IMR-90 (cell line): ENCODE measurements around the gene ETV6. TPM values are rescaled to one million over a fixed set of nuclear protein-coding genes. Genes with fewer than 3 reads are reported as not detected.

Experiments used
- ATAC-seq: fragments of 200-7000 bp; cut with Tn5 transposase; 2 replicates; pipeline ENCODE4 v1.9.1; 2020; ENCODE audit warnings: low read depth, mild to moderate bottlenecking, moderate library complexity
- BruUV-seq: library from RNA; stranded (reverse); fragments of 400-500 nt; replicated peaks from 2 replicates; lab custom pipeline; 2021; lab: Mats Ljungman, UMichigan
- CTCF ChIA-PET: fragments of 300-600 bp; formaldehyde crosslinking; extraction: SDS; loops from one replicate; lab custom pipeline; 2021; ENCODE audit warnings: antibody characterized with exemption; lab: Yijun Ruan, JAX
- POLR2A ChIA-PET: fragments of 300-600 bp; sonication (Branson Sonifier 250); formaldehyde crosslinking; loops from one replicate; lab custom pipeline; 2022; ENCODE audit warnings: antibody characterized with exemption; ENCODE audit not compliant: unreplicated experiment; lab: Charles Lee
- DNase-seq: peaks from one replicate; pipeline ENCODE4 v3.0.0; 2013
- H2AFZ ChIP-seq: replicated peaks from 2 replicates; pipeline ENCODE3; 2013; ENCODE audit warnings: low read length, mild to moderate bottlenecking; ENCODE audit not compliant: poor library complexity
- H2AK5ac ChIP-seq: 2 replicates; pipeline ENCODE4 v1.6.1; 2013; ENCODE audit warnings: low read depth, low read length, inconsistent platforms
- H2AK9ac ChIP-seq: replicated peaks from 2 replicates; pipeline ENCODE3; 2013; ENCODE audit warnings: mild to moderate bottlenecking, low read depth, low read length, moderate library complexity; ENCODE audit not compliant: poor library complexity
- H2BK120ac ChIP-seq: 2 replicates; pipeline ENCODE4 v1.6.1; 2013; ENCODE audit warnings: low read depth, low read length, inconsistent platforms
- H2BK15ac ChIP-seq: 3 replicates; pipeline ENCODE4 v1.6.1; 2013; ENCODE audit warnings: low read depth, low read length, inconsistent platforms
- H2BK20ac ChIP-seq: 2 replicates; pipeline ENCODE4 v1.6.1; 2013; ENCODE audit warnings: low read depth, mild to moderate bottlenecking, inconsistent platforms, low read length, moderate library complexity
- H2BK5ac ChIP-seq: 2 replicates; pipeline ENCODE4 v1.6.1; 2013; ENCODE audit warnings: mild to moderate bottlenecking, low read depth, low read length, inconsistent platforms; ENCODE audit not compliant: poor library complexity, severe bottlenecking
- H3K14ac ChIP-seq: replicated peaks from 2 replicates; pipeline ENCODE4 v1.6.1; 2013; ENCODE audit warnings: low read depth, low read length, inconsistent platforms
- H3K18ac ChIP-seq: 2 replicates; pipeline ENCODE4 v1.6.1; 2013; ENCODE audit warnings: low read depth, low read length, control low read depth
- H3K23ac ChIP-seq: 2 replicates; pipeline ENCODE4 v1.6.1; 2013; ENCODE audit warnings: low read depth, low read length, inconsistent platforms
- H3K27ac ChIP-seq: 2 replicates; pipeline ENCODE4 v1.5.1; 2013; ENCODE audit warnings: mild to moderate bottlenecking, control low read depth, low read length; ENCODE audit not compliant: insufficient read depth
- H3K27me3 ChIP-seq: 2 replicates; pipeline ENCODE4 v1.6.1; 2013; ENCODE audit warnings: low read length; ENCODE audit not compliant: control insufficient read depth, insufficient read depth
- H3K36me3 ChIP-seq: 2 replicates; pipeline ENCODE4 v1.6.1; 2013; ENCODE audit warnings: low read length, mixed read lengths; ENCODE audit not compliant: control insufficient read depth, insufficient read depth
- H3K4ac ChIP-seq: 2 replicates; pipeline ENCODE4 v1.6.1; 2013; ENCODE audit warnings: low read depth, low read length, inconsistent platforms
- H3K4me1 ChIP-seq: 2 replicates; pipeline ENCODE4 v1.6.1; 2013; ENCODE audit warnings: low read length, mixed read lengths; ENCODE audit not compliant: control insufficient read depth, insufficient read depth
- H3K4me2 ChIP-seq: 2 replicates; pipeline ENCODE4 v1.6.1; 2013; ENCODE audit warnings: low read depth, mild to moderate bottlenecking, control low read depth, low read length, moderate library complexity
- H3K4me3 ChIP-seq: 2 replicates; pipeline ENCODE4 v1.5.1; 2013; ENCODE audit warnings: low read depth, mild to moderate bottlenecking, control low read depth, low read length, moderate library complexity; ENCODE audit not compliant: insufficient read depth
- H3K56ac ChIP-seq: 2 replicates; pipeline ENCODE4 v1.6.1; 2013; ENCODE audit warnings: low read length, inconsistent platforms; ENCODE audit not compliant: insufficient read depth; ENCODE audit errors: extremely low read depth
- H3K79me1 ChIP-seq, 2 experiments: 2 replicates each; pipeline ENCODE4 v1.6.1; 2013; ENCODE audit warnings: low read length in 2 of 2, inconsistent platforms in 1 of 2, low read depth in 1 of 2
- H3K9ac ChIP-seq: 2 replicates; pipeline ENCODE4 v1.6.1; 2013; ENCODE audit warnings: low read depth, low read length, control low read depth
- H3K9me1 ChIP-seq: 2 replicates; pipeline ENCODE4 v1.6.1; 2013; ENCODE audit warnings: low read length, inconsistent platforms; ENCODE audit not compliant: insufficient read depth
- H3K9me3 ChIP-seq: 2 replicates; pipeline ENCODE4 v1.6.1; 2013; ENCODE audit warnings: low read length; ENCODE audit not compliant: control insufficient read depth, insufficient read depth
- H4K20me1 ChIP-seq: 2 replicates; pipeline ENCODE4 v1.6.1; 2013; ENCODE audit warnings: low read length, inconsistent platforms; ENCODE audit not compliant: insufficient read depth
- H4K5ac ChIP-seq: 2 replicates; pipeline ENCODE4 v1.6.1; 2013; ENCODE audit warnings: mild to moderate bottlenecking, low read depth, low read length, control low read depth
- H4K8ac ChIP-seq, 2 experiments: 2 replicates each; pipeline ENCODE4 v1.6.1; 2013; ENCODE audit warnings: low read depth in 2 of 2, low read length in 2 of 2, control low read depth in 1 of 2, inconsistent platforms in 1 of 2
- H4K91ac ChIP-seq: 2 replicates; pipeline ENCODE4 v1.6.1; 2013; ENCODE audit warnings: low read depth, low read length, inconsistent platforms; ENCODE audit not compliant: insufficient read depth
- FOS ChIP-seq: fragments of 150-350 bp; IDR thresholded peaks from 2 replicates; pipeline ENCODE4 v1.6.1; 2016; ENCODE audit warnings: low read depth, low read length
- MAFK ChIP-seq: IDR thresholded peaks from 2 replicates; pipeline ENCODE4 v1.6.1; 2012; ENCODE audit warnings: low read depth, low read length, improper control_type of control experiment
- MAZ ChIP-seq: IDR thresholded peaks from 2 replicates; pipeline ENCODE4 v1.6.1; 2012; ENCODE audit warnings: low read depth, mild to moderate bottlenecking, low read length, improper control_type of control experiment, moderate library complexity, borderline replicate concordance
- MXI1 ChIP-seq: IDR thresholded peaks from 2 replicates; pipeline ENCODE4 v1.6.1; 2012; ENCODE audit warnings: low read depth, mild to moderate bottlenecking, low read length, moderate library complexity, borderline replicate concordance
- NFE2L2 ChIP-seq: fragments of 150-350 bp; IDR thresholded peaks from 2 replicates; pipeline ENCODE4 v1.6.1; 2016; ENCODE audit warnings: low read depth, mild to moderate bottlenecking, low read length
- POLR2A ChIP-seq: IDR thresholded peaks from 2 replicates; pipeline ENCODE4 v1.6.1; 2012; ENCODE audit warnings: mild to moderate bottlenecking, low read depth, low read length
- RCOR1 ChIP-seq: IDR thresholded peaks from 2 replicates; pipeline ENCODE4 v1.6.1; 2012; ENCODE audit warnings: mild to moderate bottlenecking, low read length, improper control_type of control experiment; ENCODE audit not compliant: insufficient replicate concordance
- SMC3 ChIP-seq: fragments of 150-350 bp; IDR thresholded peaks from 2 replicates; pipeline ENCODE4 v1.6.1; 2016; ENCODE audit warnings: low read depth, mild to moderate bottlenecking, antibody characterized with exemption, low read length, moderate library complexity
- WGBS, 2 experiments: methylation state at CpG; one replicate each; pipeline versions ENCODE4 v1.1.5 to v1.1.7; 2013; ENCODE audit warnings: missing lambda C conversion rate in 2 of 2; ENCODE audit not compliant: insufficient read length in 1 of 2; ENCODE audit errors: extremely low coverage in 2 of 2; 5-methylcytosine and 5-hydroxymethylcytosine counted together
- dilution Hi-C: fragments of 300-500 bp; cut with HindIII; formaldehyde crosslinking; loops from one replicate; pipeline ENCODE4 v1.14.3; 2018; ENCODE audit warnings: low sequenced_read_pairs; ENCODE audit not compliant: unreplicated experiment
- in situ Hi-C: fragments of 300-500 bp; cut with MboI; formaldehyde crosslinking; loops from 3 replicates; pipeline ENCODE4 v1.14.3; 2019; ENCODE audit warnings: low sequenced_read_pairs, inconsistent platforms, mixed read lengths
- intact Hi-C: fragments of 100-400 bp; cut with micrococcal nuclease; formaldehyde crosslinking; loops from 2 replicates; pipeline ENCODE4 v1.10.0; 2022
- polyA plus RNA-seq, 3 experiments: library from polyadenylated mRNA; depleted of rRNA; stranded (reverse); fragments of >200 nt; gene quantifications; 2 replicates each; pipeline ENCODE4 v1.2.3, GENCODE V29; 2012; ENCODE audit warnings: low replicate concordance in 1 of 3
- total RNA-seq: library from RNA; depleted of rRNA; stranded (reverse); fragments of >200 nt; gene quantifications from 2 replicates; pipeline ENCODE4 v1.2.3, GENCODE V29; 2012

The ETV6 gene
- total and polyA plus RNA-seq, 2 of the 4 experiments (the other 2 are of a cell fraction), result 8.4 to 9.9 TPM

DNA sequence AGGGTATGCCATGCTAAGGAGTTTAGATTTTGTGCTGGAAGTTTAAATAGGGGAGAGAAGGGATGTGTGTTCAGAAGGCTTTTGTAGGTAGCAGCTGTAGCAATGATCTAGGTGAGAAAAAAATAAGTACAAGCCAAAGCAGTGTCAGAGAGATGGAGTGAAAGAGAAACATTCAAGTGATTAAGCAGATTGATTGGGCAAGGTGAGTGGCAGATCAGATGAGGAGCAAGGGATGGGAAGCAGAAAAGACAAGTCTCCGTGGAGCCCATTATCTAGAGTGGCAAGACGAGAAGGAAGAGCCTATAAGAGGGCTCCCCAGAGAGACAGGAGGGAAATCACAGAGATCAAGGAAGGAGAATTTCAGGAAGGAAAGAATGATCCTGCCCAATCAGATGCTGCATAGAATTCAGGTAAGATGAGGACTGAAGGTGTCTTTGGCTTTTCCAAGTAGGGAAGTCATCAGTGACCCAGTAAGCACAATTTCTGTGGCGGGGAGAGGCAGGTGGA, 133.5 kb downstream of the ETV6 start:
- Histone ChIP-seq H3K4me1 (peaks cover 9% of the 10 kb centered on the region; the same call in 1 of the 2 replicates), H3K36me3 (no peaks in the 10 kb centered on the region), H3K27ac (no peak overlapping the region), H3K14ac (no peak overlapping the region), H4K20me1 (no peaks in the 10 kb centered on the region), H3K9ac (no peak overlapping the region), H3K27me3 (no peaks in the 10 kb centered on the region), H2AFZ (no peak overlapping the region), H3K4me2 (no peak overlapping the region), H4K5ac (no peak overlapping the region), H4K8ac (no peak overlapping the region), H3K56ac (no peak overlapping the region), H3K4ac (no peak overlapping the region), H3K18ac (no peak overlapping the region), H3K79me1 (peaks cover 37 to 70% of the 10 kb centered on the region in 2 experiments), H3K23ac (no peak overlapping the region), H2BK20ac (no peak overlapping the region), H3K9me1 (peaks cover 16% of the 10 kb centered on the region), H2AK5ac (0 out of 2 replicates have a peak overlapping the region, but pooled peaks have one; percentile 39), H2BK15ac (no peak overlapping the region), H4K91ac (no peak overlapping the region), H2BK120ac (no peak overlapping the region), H3K9me3 (no peaks in the 10 kb centered on the region), H2BK5ac (no peak overlapping the region), H3K4me3 (no peak overlapping the region), H2AK9ac (no peak overlapping the region)
- no peak for ATAC-seq
- TF ChIP-seq POLR2A, result no peak
- no peak for TF ChIP-seq MXI1
- TF ChIP-seq FOS, result no peak
- TF ChIP-seq MAZ, result no peak
- TF ChIP-seq MAFK, result no peak
- TF ChIP-seq SMC3, result no peak
- no peak for TF ChIP-seq NFE2L2
- TF ChIP-seq RCOR1, result no peak
- intact Hi-C loops (no loop called here), dilution Hi-C loops (no loop called here), in situ Hi-C loops (no loop called here)
- BruUV-seq, result no TSS peak
- no peak for DNase-seq
- POLR2A ChIA-PET, result no interaction called here
- CTCF ChIA-PET, result no interaction called here
- WGBS, 2 experiments, result 78% methylated on average over 3 of the region's 3 CpGs; no CpG with 5 or more reads in 1 of the 2 experiments
